Measurements from ENCODE around the gene AAMDC. TPM values are rescaled to one million over a fixed set of nuclear protein-coding genes. Genes with fewer than 3 reads are reported as not detected.
"Not testable (repeated sequence)": the region's sequence is repeated elsewhere in the genome, so short reads cannot be mapped to it uniquely, and the experiment has no call there.

Gene AAMDC
- total RNA-seq, 1 experiment from 2014 or later = 2.8 TPM

DNA sequence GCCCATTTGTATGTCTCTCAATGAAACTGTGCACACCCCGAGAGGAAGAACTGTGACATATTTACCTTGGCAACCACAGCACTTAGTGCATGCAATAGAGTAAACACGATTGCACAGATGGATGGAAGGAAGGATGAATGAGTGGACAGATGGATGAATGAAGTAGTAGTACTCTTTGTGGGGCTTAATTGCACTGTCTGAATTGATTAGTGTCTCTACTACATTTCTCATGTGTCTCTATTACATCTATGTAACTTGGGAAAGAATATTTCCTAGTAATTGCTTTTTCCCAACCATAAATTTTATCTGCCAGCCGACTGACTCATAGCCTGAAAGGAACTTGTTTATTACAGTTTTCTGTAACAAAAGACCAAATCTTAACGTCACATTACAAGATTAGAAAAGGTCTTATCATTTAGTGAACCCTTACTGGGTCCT, 69.7 kb downstream of the AAMDC start:
- H3K4me2 ChIP-seq (ENCODE audit: low read depth, low read length, poor library complexity, severe bottlenecking); H3K9me3 ChIP-seq (ENCODE audit: low read length); H3K27ac ChIP-seq (ENCODE audit: low read length); H3K9me2 ChIP-seq (replicated peaks; ENCODE audit: insufficient read depth, low read length); H3K27me3 ChIP-seq (ENCODE audit: low read length); H3K79me2 ChIP-seq (ENCODE audit: low read length); H2AFZ ChIP-seq (ENCODE audit: low read length); H3K4me3 ChIP-seq (ENCODE audit: low read length); H4K20me1 ChIP-seq (ENCODE audit: insufficient read depth, low read depth, low read length); H3K9ac ChIP-seq (ENCODE audit: low read length); H3K36me3 ChIP-seq (ENCODE audit: insufficient read depth, low read length); DNase-seq; H3K4me1 ChIP-seq (ENCODE audit: low read length): not testable (repeated sequence)

GRCh38 chr11:77891256-77891655, 70.3 kb downstream of the AAMDC start:
- not testable (repeated sequence) for H3K4me2 ChIP-seq (ENCODE audit: low read depth, low read length, poor library complexity, severe bottlenecking); H2AFZ ChIP-seq (ENCODE audit: low read length)

DNA sequence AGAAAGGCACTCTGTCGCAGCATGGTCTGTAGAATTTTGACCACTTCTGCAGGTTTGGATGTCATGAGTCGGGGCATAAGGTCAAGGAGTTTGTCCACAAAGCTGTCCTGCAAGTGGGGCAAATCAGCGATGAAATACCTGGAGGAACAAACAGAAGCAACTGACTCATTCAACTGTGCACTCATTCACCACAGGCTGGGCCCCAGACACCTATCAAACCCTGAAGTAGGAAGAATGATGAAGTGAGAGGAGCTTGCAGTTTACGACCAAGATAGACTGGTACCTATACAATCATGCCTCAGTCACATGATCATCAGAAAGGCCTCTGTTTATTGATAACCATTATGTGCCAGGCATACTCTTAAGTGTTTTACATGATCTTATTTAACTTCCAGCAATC, 70.8 kb downstream of the AAMDC start:
- not testable (repeated sequence) for H3K79me2 ChIP-seq (ENCODE audit: low read length); H3K4me3 ChIP-seq (ENCODE audit: low read length); H3K27ac ChIP-seq (ENCODE audit: low read length); H3K4me2 ChIP-seq (ENCODE audit: low read depth, low read length, poor library complexity, severe bottlenecking); H3K27me3 ChIP-seq (ENCODE audit: low read length); DNase-seq; H3K9ac ChIP-seq (ENCODE audit: low read length); H3K4me1 ChIP-seq (ENCODE audit: low read length); H2AFZ ChIP-seq (ENCODE audit: low read length); H3K9me2 ChIP-seq (replicated peaks; ENCODE audit: insufficient read depth, low read length); H3K36me3 ChIP-seq (ENCODE audit: insufficient read depth, low read length); H3K9me3 ChIP-seq (ENCODE audit: low read length); H4K20me1 ChIP-seq (ENCODE audit: insufficient read depth, low read depth, low read length)

More at GRCh38 chr11:77891256-77891655, 70.3 kb downstream of the AAMDC start:
- not testable (repeated sequence) for H3K4me1 ChIP-seq (ENCODE audit: low read length); H3K4me3 ChIP-seq (ENCODE audit: low read length); DNase-seq; H3K9me3 ChIP-seq (ENCODE audit: low read length); H3K79me2 ChIP-seq (ENCODE audit: low read length); H4K20me1 ChIP-seq (ENCODE audit: insufficient read depth, low read depth, low read length); H3K27ac ChIP-seq (ENCODE audit: low read length); H3K9me2 ChIP-seq (replicated peaks; ENCODE audit: insufficient read depth, low read length); H3K27me3 ChIP-seq (ENCODE audit: low read length); H3K9ac ChIP-seq (ENCODE audit: low read length); H3K36me3 ChIP-seq (ENCODE audit: insufficient read depth, low read length)

GRCh38 chr11:77894949-77895348, 74.0 kb downstream of the AAMDC start:
- H3K9ac ChIP-seq (ENCODE audit: low read length); H3K4me1 ChIP-seq (ENCODE audit: low read length); H3K27me3 ChIP-seq (ENCODE audit: low read length); H3K9me3 ChIP-seq (ENCODE audit: low read length); H4K20me1 ChIP-seq (ENCODE audit: insufficient read depth, low read depth, low read length); H3K4me3 ChIP-seq (ENCODE audit: low read length); H3K79me2 ChIP-seq (ENCODE audit: low read length); H3K4me2 ChIP-seq (ENCODE audit: low read depth, low read length, poor library complexity, severe bottlenecking); H3K9me2 ChIP-seq (replicated peaks; ENCODE audit: insufficient read depth, low read length); H3K36me3 ChIP-seq (ENCODE audit: insufficient read depth, low read length); DNase-seq; H3K27ac ChIP-seq (ENCODE audit: low read length); H2AFZ ChIP-seq (ENCODE audit: low read length): not testable (repeated sequence)

- no peak overlapping the region for H3K27ac ChIP-seq (ENCODE audit: low read length)
- H3K4me1 ChIP-seq (ENCODE audit: low read length) = no peaks in the 10 kb centered on the region
- H3K4me2 ChIP-seq (ENCODE audit: low read depth, low read length, poor library complexity, severe bottlenecking) = no peak overlapping the region
- H3K79me2 ChIP-seq (ENCODE audit: low read length) = no peaks in the 10 kb centered on the region
- H2AFZ ChIP-seq (ENCODE audit: low read length) = no peak overlapping the region
- H3K9me3 ChIP-seq (ENCODE audit: low read length) = no peaks in the 10 kb centered on the region
- no peaks in the 10 kb centered on the region for H3K36me3 ChIP-seq (ENCODE audit: insufficient read depth, low read length)
- no peaks in the 10 kb centered on the region for H3K27me3 ChIP-seq (ENCODE audit: low read length)
- no peak overlapping the region for H3K4me3 ChIP-seq (ENCODE audit: low read length)
- H3K9me2 ChIP-seq (replicated peaks; ENCODE audit: insufficient read depth, low read length) = no peaks in the 10 kb centered on the region
- no peak overlapping the region for H3K9ac ChIP-seq (ENCODE audit: low read length)
- H4K20me1 ChIP-seq (ENCODE audit: insufficient read depth, low read depth, low read length) = no peaks in the 10 kb centered on the region
- DNase-seq = no peak
Observed at GRCh38 chr11:77908835-77909234, 87.9 kb downstream of the AAMDC start.

DNA sequence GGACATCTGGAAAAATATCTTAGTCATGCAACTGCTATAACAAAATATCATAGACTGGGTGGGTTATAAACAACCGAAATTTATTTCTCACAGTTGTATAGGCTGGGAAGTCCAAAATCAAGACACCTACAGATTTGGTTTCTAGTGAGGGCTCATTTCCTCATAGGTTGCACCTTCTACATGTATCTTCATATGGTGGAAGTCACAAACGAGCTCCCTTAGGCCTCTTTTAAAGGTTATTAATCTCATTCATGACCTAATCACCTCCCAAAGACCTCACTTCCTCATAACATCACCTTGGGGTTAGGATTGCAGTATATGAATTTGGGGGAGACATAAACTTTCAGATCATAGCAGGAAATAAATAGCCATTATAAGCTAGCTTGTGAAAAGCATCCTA, 88.3 kb downstream of the AAMDC start:
- Histone ChIP-seq H3K36me3 (ENCODE audit: insufficient read depth, low read length) (no peaks in the 10 kb centered on the region), H3K79me2 (ENCODE audit: low read length) (no peaks in the 10 kb centered on the region), H3K4me3 (ENCODE audit: low read length) (no peak overlapping the region), H2AFZ (ENCODE audit: low read length) (no peak overlapping the region), H3K27me3 (ENCODE audit: low read length) (no peaks in the 10 kb centered on the region), H3K9me3 (ENCODE audit: low read length) (no peaks in the 10 kb centered on the region), H3K9me2 (replicated peaks; ENCODE audit: insufficient read depth, low read length) (no peaks in the 10 kb centered on the region), H3K27ac (ENCODE audit: low read length) (no peak overlapping the region), H4K20me1 (ENCODE audit: insufficient read depth, low read depth, low read length) (no peaks in the 10 kb centered on the region), H3K4me1 (ENCODE audit: low read length) (no peaks in the 10 kb centered on the region), H3K4me2 (ENCODE audit: low read depth, low read length, poor library complexity, severe bottlenecking) (no peak overlapping the region), H3K9ac (ENCODE audit: low read length) (no peak overlapping the region)
- no peak for DNase-seq

GRCh38 chr11:77910828-77911227, 89.9 kb downstream of the AAMDC start:
- H3K4me1 ChIP-seq (ENCODE audit: low read length); H3K9me2 ChIP-seq (replicated peaks; ENCODE audit: insufficient read depth, low read length); H3K9me3 ChIP-seq (ENCODE audit: low read length); H3K9ac ChIP-seq (ENCODE audit: low read length); H3K4me3 ChIP-seq (ENCODE audit: low read length); H3K79me2 ChIP-seq (ENCODE audit: low read length); H2AFZ ChIP-seq (ENCODE audit: low read length); H4K20me1 ChIP-seq (ENCODE audit: insufficient read depth, low read depth, low read length); H3K36me3 ChIP-seq (ENCODE audit: insufficient read depth, low read length); DNase-seq; H3K27ac ChIP-seq (ENCODE audit: low read length); H3K27me3 ChIP-seq (ENCODE audit: low read length); H3K4me2 ChIP-seq (ENCODE audit: low read depth, low read length, poor library complexity, severe bottlenecking): not testable (repeated sequence)

- not testable (repeated sequence) for H3K36me3 ChIP-seq (ENCODE audit: insufficient read depth, low read length); H3K9ac ChIP-seq (ENCODE audit: low read length); H3K79me2 ChIP-seq (ENCODE audit: low read length); H2AFZ ChIP-seq (ENCODE audit: low read length); H3K27me3 ChIP-seq (ENCODE audit: low read length); DNase-seq; H3K9me2 ChIP-seq (replicated peaks; ENCODE audit: insufficient read depth, low read length); H3K4me2 ChIP-seq (ENCODE audit: low read depth, low read length, poor library complexity, severe bottlenecking); H3K9me3 ChIP-seq (ENCODE audit: low read length); H3K27ac ChIP-seq (ENCODE audit: low read length); H3K4me3 ChIP-seq (ENCODE audit: low read length); H4K20me1 ChIP-seq (ENCODE audit: insufficient read depth, low read depth, low read length); H3K4me1 ChIP-seq (ENCODE audit: low read length)
Observed at GRCh38 chr11:77913608-77914306, 92.8 kb downstream of the AAMDC start.

- not testable (repeated sequence) for H3K4me3 ChIP-seq (ENCODE audit: low read length); H3K27ac ChIP-seq (ENCODE audit: low read length); H3K27me3 ChIP-seq (ENCODE audit: low read length); H3K36me3 ChIP-seq (ENCODE audit: insufficient read depth, low read length); H4K20me1 ChIP-seq (ENCODE audit: insufficient read depth, low read depth, low read length); DNase-seq; H3K9me3 ChIP-seq (ENCODE audit: low read length); H3K4me1 ChIP-seq (ENCODE audit: low read length); H2AFZ ChIP-seq (ENCODE audit: low read length); H3K79me2 ChIP-seq (ENCODE audit: low read length); H3K4me2 ChIP-seq (ENCODE audit: low read depth, low read length, poor library complexity, severe bottlenecking); H3K9me2 ChIP-seq (replicated peaks; ENCODE audit: insufficient read depth, low read length); H3K9ac ChIP-seq (ENCODE audit: low read length)
Observed at GRCh38 chr11:77914307-77914791, 93.4 kb downstream of the AAMDC start.
